Breast epithelium (tissue), 3 donors: Measurements from ENCODE around the gene PHACTR2.

Source experiments
- CTCF ChIP-seq, 3 donors: fragments of 450-650 bp; IDR thresholded peaks; one replicate each; pipeline ENCODE4 v1.5.1; 2016 to 2017; ENCODE audit warnings: antibody characterized with exemption in 3 of 3, mild to moderate bottlenecking in 3 of 3, moderate library complexity in 3 of 3
- POLR2A ChIP-seq: fragments of 450-650 bp; IDR thresholded peaks from one replicate; pipeline ENCODE4 v1.6.1; 2016; ENCODE audit warnings: antibody characterized with exemption, mild to moderate bottlenecking, moderate library complexity
- POLR2AphosphoS5 ChIP-seq, 3 donors: sonication (generic); formaldehyde crosslinking; IDR thresholded peaks; one replicate each; pipeline ENCODE4 v1.6.1; 2017; ENCODE audit warnings: antibody characterized with exemption in 3 of 3

GRCh38 chr6:143673669-143674068 is 4.1 kb upstream of the PHACTR2 start:
- TF ChIP-seq POLR2A: no peak
- no peak for TF ChIP-seq CTCF (IDR thresholded peaks at IDR 0.05)
- no peak for TF ChIP-seq POLR2AphosphoS5 (IDR thresholded peaks at IDR 0.05)
